Breast epithelium (tissue), 3 donors: Measurements from ENCODE around the gene CAMSAP2.

Source experiments
- CTCF ChIP-seq, 3 donors: fragments of 450-650 bp; IDR thresholded peaks; one replicate each; pipeline ENCODE4 v1.5.1; 2016 to 2017; ENCODE audit warnings: antibody characterized with exemption in 3 of 3, mild to moderate bottlenecking in 3 of 3, moderate library complexity in 3 of 3
- POLR2AphosphoS5 ChIP-seq, 3 donors: sonication (generic); formaldehyde crosslinking; IDR thresholded peaks; one replicate each; pipeline ENCODE4 v1.6.1; 2017; ENCODE audit warnings: antibody characterized with exemption in 3 of 3

- TF ChIP-seq POLR2AphosphoS5 (IDR thresholded peaks at IDR 0.05) (no peak), CTCF (IDR thresholded peaks at IDR 0.05) (no peak)
These were observed 157.3 kb downstream of the CAMSAP2 start for GRCh38 chr1:200895801-200896530.
